ENCODE data around the gene BLOC1S1.
A peak's percentile ranks its signal among the peaks of the same experiment; 100 is the strongest.

BLOC1S1 gene

DNA sequence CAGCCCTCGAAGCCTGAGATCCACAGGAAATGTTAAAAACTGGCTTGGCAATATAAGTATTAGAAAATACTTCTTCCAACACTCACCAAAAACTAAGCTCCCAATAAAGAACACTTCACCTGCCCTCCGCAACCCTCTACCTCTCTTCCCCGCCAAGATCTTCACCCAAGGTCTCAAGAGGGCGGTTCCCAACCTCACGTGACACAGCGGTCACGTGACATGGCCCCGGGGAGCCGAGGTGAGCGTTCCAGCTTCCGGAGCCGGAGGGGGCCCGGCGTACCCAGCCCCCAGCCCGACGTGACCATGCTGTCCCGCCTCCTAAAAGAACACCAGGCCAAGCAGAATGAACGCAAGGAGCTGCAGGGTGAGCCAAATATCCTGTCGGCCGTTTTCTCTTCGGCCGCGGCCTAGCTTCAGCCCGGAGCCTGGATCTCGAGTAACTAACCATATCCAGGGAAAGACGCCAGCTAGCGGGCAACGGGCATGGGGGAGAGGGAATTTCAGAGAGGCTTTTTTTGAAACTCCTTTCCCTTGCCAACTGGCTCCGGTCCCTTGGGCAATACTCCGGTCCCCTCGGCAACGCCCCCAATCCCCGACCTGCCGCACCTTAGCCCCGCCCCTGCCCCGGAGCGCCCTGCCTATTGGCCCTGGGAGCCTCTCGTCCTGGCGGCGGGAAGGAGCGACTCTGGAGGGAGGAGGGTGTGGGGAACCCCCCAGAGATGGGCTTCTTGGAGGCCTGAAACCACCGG is at the start of gene BLOC1S1:
TSS of gene BLOC1S1 (plus strand) at position 214 of the 749 bp plus-strand sequence. CDS start at position 220, 6 bp downstream.
- ATAC-seq = peak; percentile 92 to 94

DNA sequence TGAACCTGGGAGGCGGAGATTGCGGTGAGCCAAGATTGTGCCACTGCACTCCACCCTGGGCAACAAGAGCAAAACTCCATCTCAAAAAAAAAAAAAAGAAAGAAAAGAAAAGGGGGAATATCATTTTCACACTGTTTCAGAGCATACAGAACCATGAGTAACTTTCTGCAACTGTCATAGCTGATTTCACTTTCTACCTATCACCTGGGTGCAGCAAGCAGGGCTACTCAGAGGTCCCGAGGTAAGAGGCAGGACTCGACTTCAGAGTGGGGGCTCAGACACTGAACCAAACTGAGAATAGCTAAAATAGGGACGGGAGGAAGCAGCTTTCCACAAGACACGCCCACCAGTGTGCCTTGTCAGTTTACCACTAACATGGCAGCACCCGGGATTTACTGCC is 49.3 kb upstream of the BLOC1S1 start:
- no peak for ATAC-seq

DNA sequence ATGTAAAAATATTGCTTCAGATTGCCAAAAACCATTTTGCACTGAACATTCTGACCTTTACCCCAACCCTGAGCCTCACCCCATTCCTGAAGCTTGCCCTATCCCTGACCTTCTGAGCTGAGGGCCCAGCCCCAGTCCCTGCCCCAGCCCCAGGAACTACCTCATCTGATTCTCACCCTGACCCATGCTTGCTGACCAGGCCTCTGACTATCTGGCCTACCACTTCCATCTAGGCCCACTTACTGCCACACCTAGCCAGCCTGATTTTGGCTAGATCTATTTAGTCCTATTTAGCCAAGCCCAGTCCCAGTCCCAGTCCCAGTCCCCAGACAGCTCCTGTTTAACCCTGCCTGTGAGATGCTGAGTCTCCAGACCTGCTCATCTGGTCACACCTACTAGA is 45.6 kb upstream of the BLOC1S1 start:
- ATAC-seq = no peak

DNA sequence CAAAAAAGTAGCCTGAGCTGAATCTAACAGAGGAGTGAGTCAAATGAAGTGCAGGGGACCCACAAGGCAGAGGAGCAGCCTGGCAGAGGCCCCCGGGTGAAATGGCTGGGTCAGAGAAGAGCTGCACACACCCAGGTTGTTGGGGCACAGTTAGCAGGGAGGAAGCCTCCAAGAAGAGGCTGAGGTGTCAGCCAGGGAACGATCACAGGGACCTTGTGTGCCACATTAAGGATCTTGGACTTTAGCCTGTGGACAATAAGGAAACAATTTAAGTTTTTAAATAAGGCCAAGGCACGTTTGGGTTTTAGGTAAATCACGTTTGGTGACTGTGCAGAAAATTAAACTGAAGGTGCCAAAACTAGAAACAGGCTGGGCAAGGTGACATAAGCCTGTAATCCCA is 44.1 kb upstream of the BLOC1S1 start:
- ATAC-seq = no peak

DNA sequence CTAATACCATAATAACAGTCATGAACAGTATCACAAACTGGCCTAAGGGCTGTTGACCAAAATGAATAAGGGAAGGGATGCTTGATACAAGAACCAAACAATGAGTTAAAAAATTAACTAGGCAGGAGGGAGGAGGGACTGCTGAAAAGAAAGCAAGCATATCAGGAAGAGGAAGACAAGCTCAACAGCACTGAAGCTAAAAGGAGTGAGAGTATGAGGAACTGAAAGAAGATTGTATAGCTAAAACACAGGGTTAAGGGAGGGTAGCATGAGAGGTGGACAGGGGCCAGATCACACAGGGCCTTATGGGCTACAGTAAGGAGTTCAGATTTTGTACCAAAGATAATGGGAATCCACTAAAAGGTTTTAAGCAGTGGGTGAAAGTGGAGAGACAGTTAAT is 42.2 kb upstream of the BLOC1S1 start:
- no peak for ATAC-seq

DNA sequence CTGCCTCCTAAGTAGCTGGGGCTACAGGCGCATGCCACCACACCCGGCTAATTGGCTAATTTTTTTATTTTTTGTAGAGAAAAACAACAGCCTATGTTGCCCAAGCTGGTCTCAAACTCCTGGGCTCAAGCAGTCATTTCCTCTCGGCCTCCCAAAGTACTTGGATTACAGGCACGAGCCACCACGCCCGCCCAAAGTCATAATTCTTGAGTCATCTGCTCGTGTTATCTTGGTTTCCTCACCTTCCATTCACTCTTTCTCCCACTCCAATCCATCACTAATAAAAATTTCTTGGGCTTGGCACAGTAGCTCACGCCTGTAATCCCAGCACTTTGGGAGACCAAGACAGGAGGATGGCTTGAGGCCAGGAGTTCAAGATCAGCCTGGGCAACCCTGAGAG is 40.2 kb upstream of the BLOC1S1 start:
- ATAC-seq = no peak

DNA sequence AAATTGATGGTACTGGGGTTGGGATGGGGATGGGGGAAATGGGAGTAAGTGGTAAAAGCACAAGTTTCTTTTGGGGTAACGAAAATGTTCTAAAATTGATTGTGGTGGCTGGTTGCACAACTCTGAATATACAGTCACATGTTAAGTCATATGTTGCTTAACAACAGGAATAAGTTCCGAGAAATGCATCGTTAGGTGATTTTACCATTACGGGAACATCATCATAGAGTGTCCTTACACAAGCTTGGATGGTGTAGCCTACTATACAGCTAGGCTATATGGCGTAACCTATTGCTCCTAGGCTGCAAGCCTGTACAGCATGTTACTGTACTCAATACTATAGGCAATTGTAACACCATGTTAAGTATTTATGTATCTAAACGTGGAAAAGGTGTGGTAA is 39.1 kb upstream of the BLOC1S1 start:
- no peak for ATAC-seq

DNA sequence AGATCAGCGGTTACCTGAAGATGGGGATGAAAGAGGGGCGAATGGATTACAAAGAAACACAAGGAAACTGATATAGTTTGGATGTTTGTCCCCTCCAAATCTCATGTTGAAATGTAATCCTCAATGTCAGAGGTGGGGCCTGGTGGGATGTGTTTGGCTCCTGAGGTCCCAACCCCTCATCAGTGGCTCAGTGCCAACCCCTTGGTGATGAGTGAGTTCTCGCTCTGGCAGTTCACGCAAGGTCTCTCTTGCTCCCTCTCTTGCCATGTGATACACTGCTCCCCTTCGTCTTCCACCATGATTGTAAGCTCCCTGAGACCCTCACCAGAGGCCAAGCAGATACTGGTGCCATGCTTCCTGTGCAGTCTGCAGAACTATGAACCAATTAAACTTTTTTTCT is 36.2 kb upstream of the BLOC1S1 start:
- no peak for ATAC-seq

DNA sequence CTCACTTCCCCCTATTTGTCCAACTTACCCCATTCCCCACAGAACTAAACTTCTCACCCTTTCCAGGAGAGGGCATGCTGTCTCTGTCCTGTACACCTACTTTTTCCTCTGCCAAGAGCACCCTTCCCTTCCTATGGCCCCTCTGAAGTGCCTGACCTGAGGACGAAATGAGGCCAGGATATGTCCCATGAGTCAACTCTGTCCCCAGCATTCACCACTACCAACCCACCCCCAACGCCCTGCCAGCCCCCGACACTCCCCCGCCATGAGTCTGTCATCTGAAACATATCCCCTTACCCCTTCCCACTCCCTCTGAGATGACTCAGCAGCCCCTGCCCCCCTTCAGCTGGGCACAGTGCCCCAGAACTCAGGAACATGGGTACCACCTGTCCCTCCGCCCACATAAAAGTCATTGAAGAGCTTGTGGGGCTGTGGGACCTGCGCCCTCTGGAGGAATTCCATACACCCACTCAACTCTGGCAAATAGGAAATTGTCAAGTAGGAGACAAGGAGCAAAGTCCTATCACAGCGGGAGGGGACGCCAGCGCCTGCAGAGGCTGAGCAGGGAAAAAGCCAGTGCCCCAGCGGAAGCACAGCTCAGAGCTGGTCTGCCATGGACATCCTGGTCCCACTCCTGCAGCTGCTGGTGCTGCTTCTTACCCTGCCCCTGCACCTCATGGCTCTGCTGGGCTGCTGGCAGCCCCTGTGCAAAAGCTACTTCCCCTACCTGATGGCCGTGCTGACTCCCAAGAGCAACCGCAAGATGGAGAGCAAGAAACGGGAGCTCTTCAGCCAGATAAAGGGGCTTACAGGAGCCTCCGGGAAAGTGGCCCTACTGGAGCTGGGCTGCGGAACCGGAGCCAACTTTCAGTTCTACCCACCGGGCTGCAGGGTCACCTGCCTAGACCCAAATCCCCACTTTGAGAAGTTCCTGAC is 34.4 kb upstream of the BLOC1S1 start:
- ATAC-seq = no peak

DNA sequence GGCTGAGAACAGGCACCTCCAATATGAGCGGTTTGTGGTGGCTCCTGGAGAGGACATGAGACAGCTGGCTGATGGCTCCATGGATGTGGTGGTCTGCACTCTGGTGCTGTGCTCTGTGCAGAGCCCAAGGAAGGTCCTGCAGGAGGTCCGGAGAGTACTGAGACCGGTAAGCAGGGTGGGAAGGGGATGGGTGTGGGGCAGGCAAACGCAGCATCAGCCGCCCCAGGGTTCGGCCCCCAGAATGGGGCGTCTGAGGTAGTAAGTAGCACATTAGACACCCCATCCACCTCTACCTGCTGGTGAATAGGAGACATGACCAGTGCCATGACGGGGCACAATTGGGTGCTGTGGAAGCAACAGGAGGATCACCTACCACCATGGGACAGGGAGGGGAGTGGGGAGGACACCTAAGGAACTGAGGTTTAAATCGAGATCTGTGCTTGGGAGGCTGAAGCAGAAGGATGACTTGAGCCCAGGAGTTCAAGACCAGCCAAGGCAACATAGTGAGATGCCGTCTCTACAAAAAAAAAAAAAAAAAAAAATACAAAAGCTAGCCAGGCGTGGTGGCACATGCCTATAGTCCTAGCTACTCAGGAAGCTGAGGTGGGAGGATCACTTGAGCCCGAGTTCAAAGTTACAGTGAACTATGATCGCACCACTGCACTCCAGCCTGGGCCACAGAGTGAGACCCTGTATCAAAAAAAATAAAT is 33.6 kb upstream of the BLOC1S1 start:
- no peak for ATAC-seq

DNA sequence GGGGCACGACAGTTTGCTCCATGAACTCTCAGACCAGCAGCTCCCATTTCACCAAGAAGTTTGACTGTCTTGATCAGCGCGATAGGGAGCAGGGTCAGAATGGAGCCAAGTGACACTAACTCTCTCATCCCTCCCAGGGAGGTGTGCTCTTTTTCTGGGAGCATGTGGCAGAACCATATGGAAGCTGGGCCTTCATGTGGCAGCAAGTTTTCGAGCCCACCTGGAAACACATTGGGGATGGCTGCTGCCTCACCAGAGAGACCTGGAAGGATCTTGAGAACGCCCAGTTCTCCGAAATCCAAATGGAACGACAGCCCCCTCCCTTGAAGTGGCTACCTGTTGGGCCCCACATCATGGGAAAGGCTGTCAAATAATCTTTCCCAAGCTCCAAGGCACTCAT is 32.2 kb upstream of the BLOC1S1 start:
- ATAC-seq = no peak

DNA sequence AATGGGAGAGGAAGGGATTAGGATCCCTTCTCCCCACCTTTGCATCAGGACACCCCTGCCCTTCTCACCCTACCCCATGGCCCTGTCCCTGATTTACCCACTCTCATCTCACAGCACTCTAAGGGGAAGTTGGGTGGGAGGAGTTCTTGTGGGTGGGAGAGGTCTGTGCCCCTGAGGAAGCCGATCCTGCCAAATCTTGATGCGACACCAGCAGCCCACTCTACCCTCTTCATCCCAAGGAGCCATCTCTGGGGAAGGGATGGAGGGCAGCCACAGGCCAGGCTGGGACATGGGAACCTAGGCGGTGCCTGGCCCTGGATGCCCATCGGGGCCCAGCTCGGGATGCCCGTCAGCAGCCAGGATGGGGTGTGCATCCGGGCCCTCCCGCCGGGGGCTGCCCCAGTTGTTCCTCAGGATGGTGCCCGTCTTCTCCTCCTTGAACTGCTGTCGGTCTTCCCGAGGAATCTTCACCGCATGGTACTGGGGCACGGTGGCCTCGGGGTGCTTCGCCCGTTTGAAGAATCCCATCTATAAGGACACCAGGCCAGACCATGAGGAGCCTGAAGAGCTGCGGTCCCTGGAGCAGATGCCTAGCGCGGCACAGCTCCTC is 31.0 kb upstream of the BLOC1S1 start:
- no peak for ATAC-seq

DNA sequence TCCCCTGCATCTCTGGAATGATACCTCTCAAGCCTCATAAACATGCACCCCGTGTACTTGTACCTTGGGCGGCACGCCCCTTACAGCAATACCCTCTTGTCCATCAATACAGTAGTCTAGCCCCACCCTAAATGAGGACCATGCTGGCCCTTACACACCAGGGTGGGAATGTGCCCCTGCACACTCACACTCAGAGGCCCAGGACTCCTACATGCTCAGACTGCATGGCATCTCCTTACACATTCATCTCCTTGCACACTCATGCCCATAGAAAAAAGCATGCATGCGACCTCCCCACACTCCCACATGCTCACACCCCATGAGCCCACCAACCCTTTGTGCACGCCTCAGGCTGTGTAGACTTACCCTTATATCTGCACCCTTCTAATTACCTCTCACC is 30.2 kb upstream of the BLOC1S1 start:
- no peak for ATAC-seq

DNA sequence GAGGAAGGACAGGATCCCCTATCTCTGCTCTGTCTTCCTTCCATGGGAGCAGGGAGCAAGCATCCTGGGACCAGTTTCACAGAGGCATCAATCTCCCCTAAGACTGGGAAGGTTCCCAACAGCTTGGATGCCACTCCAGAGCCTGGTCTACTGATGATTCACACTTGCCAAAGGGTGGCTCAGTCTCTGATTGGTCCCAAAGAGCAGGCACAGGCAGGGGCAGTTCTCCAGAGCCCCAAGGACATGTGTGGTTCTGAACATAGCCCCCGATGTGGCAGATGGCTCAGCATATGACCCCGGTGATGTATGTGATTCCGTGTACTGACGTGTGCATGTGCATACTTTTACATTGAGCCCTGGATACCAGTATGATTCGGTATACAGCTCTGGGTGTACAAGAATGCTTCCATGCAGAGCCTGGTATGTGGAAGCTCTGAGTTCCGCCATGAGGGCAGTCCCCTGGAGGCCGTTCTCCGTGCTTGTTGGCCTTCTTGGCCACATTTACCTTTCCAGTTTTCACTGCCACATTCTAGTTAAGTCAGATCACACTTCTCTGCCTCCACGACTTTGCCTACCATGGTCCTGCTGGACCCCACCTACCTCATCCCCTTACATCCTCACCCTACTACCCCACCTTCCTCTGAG is 29.4 kb upstream of the BLOC1S1 start:
- no peak for ATAC-seq

DNA sequence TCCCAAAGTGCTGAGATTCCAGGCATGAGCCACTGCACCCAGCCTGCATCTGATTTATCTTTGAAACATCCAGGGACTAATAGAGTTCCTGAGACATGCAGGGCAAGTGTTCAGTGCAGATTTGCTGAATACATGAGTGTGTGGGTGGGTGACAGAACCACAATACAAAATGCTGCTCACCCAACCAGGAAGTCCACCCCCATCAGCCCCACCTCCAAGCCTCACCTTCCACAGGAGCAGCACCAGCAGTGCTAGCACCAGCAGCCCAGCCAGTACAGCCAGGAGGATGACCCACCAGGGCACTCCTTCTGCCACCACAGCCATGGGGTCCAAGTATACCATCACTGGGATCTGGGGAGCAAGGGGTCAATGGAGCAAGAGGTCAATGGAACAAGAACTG is 28.1 kb upstream of the BLOC1S1 start:
- ATAC-seq = no peak

DNA sequence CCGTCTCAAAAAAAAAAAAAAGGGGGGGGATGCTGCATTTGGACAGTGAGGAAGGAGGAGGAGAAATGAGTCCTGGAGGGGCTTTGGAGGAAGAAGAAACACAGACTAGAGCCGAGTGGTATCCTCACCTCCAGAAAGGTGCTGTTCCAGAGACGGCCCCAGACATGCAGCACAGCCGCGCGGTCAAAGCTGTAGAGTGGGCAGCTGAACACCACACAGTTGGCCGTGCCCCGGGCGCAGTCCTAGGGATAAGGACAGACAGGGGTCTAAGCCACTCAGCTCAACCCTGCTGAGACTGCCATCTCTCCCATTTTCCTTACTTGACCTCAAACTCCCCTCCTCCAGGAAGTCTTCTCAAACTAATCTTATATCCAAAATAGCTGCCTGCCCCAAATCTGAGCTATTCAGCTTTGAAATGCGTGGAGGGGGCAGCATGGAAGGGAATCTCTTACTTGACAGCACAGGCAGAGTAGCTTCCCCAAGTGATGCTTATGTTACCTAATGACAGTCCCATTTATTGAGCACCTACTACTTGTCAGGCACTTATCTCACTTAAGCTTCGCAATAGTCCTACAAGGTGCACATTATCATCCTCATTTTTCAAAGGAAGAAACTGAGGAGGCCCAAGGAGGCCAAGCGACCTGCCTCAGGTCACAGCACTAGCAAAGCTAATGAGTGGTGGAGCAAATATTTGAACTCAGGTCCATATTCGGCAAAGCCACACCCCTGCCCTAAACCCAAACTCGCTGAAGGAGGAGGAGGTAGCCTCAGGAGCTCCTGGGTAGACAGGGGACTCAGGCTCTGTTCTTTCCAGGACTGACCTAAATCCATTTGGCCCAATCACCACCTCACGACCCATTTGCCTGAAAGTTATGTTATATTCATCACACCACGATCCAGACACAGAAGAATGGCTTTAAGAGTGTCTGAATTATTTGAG is 26.9 kb upstream of the BLOC1S1 start:
- no peak for ATAC-seq

DNA sequence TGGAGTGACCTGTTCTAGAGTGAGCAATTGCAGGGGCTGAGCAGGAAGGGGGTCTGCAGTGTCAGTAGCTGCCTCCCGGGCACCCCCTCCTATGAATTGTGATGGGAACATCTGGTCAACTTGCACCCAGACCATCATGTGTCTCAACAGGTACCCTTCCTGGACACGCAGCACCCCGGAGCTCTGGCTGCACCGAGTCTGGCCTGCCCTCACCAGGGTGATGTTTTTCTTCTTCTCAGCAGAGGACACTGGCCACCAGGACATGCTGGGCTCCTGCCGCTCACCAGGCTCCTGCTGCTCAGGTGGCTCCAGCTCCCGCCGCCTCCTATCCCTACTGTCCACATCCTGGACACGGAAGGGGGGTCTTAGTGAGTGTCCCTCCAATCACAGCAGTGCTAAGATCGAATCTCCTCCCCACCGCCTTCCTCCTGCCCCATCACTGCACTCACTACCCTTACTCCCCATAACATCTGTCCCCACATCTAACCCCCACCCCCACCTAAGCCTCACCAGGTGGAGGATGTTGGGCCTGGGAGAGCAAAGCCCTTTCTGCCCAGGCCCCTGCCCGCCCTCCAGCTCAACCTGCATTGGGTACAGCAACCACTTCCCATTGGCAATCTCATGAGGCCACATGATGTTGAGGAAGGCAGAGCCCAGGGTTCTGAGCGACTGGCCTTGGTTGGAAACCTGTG is 23.1 kb upstream of the BLOC1S1 start:
- ATAC-seq = no peak

DNA sequence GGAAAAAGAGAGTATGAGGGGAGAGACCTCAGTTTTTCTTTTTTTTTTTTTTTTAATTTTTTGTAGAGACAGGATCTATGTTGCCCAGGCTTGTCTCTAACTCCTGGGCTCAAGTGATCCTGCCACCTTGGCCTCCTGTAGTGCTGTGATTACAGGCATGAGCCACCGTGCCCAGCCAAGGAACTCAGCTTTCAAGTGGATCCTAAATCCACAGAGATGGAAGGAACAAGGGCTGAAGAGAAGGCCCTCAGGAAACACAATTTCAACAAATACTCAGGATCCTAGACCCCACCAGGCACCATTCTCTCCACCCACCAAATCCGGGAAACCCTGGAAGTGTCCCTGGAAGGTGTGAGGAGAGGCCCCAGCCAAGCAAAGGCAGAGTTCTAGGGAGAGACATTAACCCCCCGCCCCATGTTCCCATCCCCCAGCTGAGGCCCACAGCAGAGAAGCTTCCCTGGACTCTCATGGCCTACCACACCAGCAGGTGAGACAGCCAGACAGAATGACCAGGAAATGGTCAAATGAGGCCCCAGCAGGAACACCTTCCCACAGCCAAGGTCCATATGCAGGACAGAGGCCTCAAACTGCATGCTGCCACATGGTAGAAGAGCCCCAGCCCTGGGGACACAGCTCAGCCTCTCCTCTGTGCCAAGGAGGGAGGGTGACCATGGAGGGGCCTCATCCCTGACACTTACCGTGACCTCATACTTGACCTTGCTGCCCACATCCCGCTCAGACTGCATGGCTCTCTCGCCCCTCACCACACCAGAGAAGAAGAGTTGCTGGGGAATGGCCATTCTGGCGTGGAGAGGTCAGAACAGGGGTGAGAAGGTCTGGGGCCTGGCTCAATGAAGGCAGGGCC is 22.3 kb upstream of the BLOC1S1 start:
- no peak for ATAC-seq

DNA sequence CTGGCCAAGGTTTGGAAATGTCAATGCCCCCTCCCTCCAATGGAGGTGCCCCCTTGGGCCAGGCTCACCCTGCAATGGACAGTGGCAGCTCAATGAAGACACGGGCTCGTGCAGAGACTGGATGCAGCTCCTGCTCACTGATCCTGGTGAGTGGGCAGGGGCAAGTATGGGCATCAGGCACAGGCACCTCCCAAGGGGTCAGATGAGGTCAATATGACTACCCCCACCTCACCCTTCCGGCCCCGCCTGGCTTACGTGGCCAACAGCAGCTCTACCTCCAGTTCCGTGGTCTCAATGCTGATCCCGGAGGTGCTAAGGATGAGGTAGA is 21.7 kb upstream of the BLOC1S1 start:
- no peak for ATAC-seq

DNA sequence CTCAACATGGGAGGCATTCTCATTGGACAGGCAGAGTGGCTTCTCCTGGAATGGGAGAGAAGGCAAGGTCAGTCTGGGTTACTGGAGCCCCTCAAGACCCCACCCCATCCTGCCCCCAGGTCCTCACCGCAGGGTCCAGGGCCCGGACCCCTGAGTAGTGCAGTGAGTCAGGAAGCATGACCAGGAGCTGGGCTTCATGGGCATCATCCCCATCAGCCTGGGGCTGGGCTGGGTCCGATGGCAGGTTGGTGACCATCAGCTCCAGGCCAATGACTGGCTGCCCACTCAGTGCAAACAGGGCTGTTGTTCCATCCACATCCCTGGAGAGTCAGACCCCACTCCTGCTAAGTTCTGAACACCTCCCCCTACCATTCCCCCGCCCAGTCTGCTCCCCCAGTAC is 21.2 kb upstream of the BLOC1S1 start:
- ATAC-seq = no peak

Measured in activated CD4-positive, CD25-positive, alpha-beta regulatory T cell treated with anti-CD3 and anti-CD28 coated beads, Interleukin-2, amount 50 U/mL, for 24 hours (primary cell).